IMR-90 (cell line): ENCODE measurements around the gene FAF2. TPM values are rescaled to one million over a fixed set of nuclear protein-coding genes. Genes with fewer than 3 reads are reported as not detected.

Experiments used
- ATAC-seq: fragments of 200-7000 bp; cut with Tn5 transposase; 2 replicates; pipeline ENCODE4 v1.9.1; 2020; ENCODE audit warnings: low read depth, mild to moderate bottlenecking, moderate library complexity
- BruUV-seq: library from RNA; stranded (reverse); fragments of 400-500 nt; replicated peaks from 2 replicates; lab custom pipeline; 2021; lab: Mats Ljungman, UMichigan
- CTCF ChIA-PET: fragments of 300-600 bp; formaldehyde crosslinking; extraction: SDS; loops from one replicate; lab custom pipeline; 2021; ENCODE audit warnings: antibody characterized with exemption; lab: Yijun Ruan, JAX
- POLR2A ChIA-PET: fragments of 300-600 bp; sonication (Branson Sonifier 250); formaldehyde crosslinking; loops from one replicate; lab custom pipeline; 2022; ENCODE audit warnings: antibody characterized with exemption; ENCODE audit not compliant: unreplicated experiment; lab: Charles Lee
- DNase-seq: peaks from one replicate; pipeline ENCODE4 v3.0.0; 2013
- H2AFZ ChIP-seq: replicated peaks from 2 replicates; pipeline ENCODE3; 2013; ENCODE audit warnings: low read length, mild to moderate bottlenecking; ENCODE audit not compliant: poor library complexity
- H2AK5ac ChIP-seq: 2 replicates; pipeline ENCODE4 v1.6.1; 2013; ENCODE audit warnings: low read depth, low read length, inconsistent platforms
- H2AK9ac ChIP-seq: replicated peaks from 2 replicates; pipeline ENCODE3; 2013; ENCODE audit warnings: mild to moderate bottlenecking, low read depth, low read length, moderate library complexity; ENCODE audit not compliant: poor library complexity
- H2BK120ac ChIP-seq: 2 replicates; pipeline ENCODE4 v1.6.1; 2013; ENCODE audit warnings: low read depth, low read length, inconsistent platforms
- H2BK15ac ChIP-seq: 3 replicates; pipeline ENCODE4 v1.6.1; 2013; ENCODE audit warnings: low read depth, low read length, inconsistent platforms
- H2BK20ac ChIP-seq: 2 replicates; pipeline ENCODE4 v1.6.1; 2013; ENCODE audit warnings: low read depth, mild to moderate bottlenecking, inconsistent platforms, low read length, moderate library complexity
- H2BK5ac ChIP-seq: 2 replicates; pipeline ENCODE4 v1.6.1; 2013; ENCODE audit warnings: mild to moderate bottlenecking, low read depth, low read length, inconsistent platforms; ENCODE audit not compliant: poor library complexity, severe bottlenecking
- H3K14ac ChIP-seq: replicated peaks from 2 replicates; pipeline ENCODE4 v1.6.1; 2013; ENCODE audit warnings: low read depth, low read length, inconsistent platforms
- H3K18ac ChIP-seq: 2 replicates; pipeline ENCODE4 v1.6.1; 2013; ENCODE audit warnings: low read depth, low read length, control low read depth
- H3K23ac ChIP-seq: 2 replicates; pipeline ENCODE4 v1.6.1; 2013; ENCODE audit warnings: low read depth, low read length, inconsistent platforms
- H3K27ac ChIP-seq: 2 replicates; pipeline ENCODE4 v1.5.1; 2013; ENCODE audit warnings: mild to moderate bottlenecking, control low read depth, low read length; ENCODE audit not compliant: insufficient read depth
- H3K27me3 ChIP-seq: 2 replicates; pipeline ENCODE4 v1.6.1; 2013; ENCODE audit warnings: low read length; ENCODE audit not compliant: control insufficient read depth, insufficient read depth
- H3K36me3 ChIP-seq: 2 replicates; pipeline ENCODE4 v1.6.1; 2013; ENCODE audit warnings: low read length, mixed read lengths; ENCODE audit not compliant: control insufficient read depth, insufficient read depth
- H3K4ac ChIP-seq: 2 replicates; pipeline ENCODE4 v1.6.1; 2013; ENCODE audit warnings: low read depth, low read length, inconsistent platforms
- H3K4me1 ChIP-seq: 2 replicates; pipeline ENCODE4 v1.6.1; 2013; ENCODE audit warnings: low read length, mixed read lengths; ENCODE audit not compliant: control insufficient read depth, insufficient read depth
- H3K4me2 ChIP-seq: 2 replicates; pipeline ENCODE4 v1.6.1; 2013; ENCODE audit warnings: low read depth, mild to moderate bottlenecking, control low read depth, low read length, moderate library complexity
- H3K4me3 ChIP-seq: 2 replicates; pipeline ENCODE4 v1.5.1; 2013; ENCODE audit warnings: low read depth, mild to moderate bottlenecking, control low read depth, low read length, moderate library complexity; ENCODE audit not compliant: insufficient read depth
- H3K56ac ChIP-seq: 2 replicates; pipeline ENCODE4 v1.6.1; 2013; ENCODE audit warnings: low read length, inconsistent platforms; ENCODE audit not compliant: insufficient read depth; ENCODE audit errors: extremely low read depth
- H3K79me1 ChIP-seq, 2 experiments: 2 replicates each; pipeline ENCODE4 v1.6.1; 2013; ENCODE audit warnings: low read length in 2 of 2, inconsistent platforms in 1 of 2, low read depth in 1 of 2
- H3K9ac ChIP-seq: 2 replicates; pipeline ENCODE4 v1.6.1; 2013; ENCODE audit warnings: low read depth, low read length, control low read depth
- H3K9me1 ChIP-seq: 2 replicates; pipeline ENCODE4 v1.6.1; 2013; ENCODE audit warnings: low read length, inconsistent platforms; ENCODE audit not compliant: insufficient read depth
- H3K9me3 ChIP-seq: 2 replicates; pipeline ENCODE4 v1.6.1; 2013; ENCODE audit warnings: low read length; ENCODE audit not compliant: control insufficient read depth, insufficient read depth
- H4K20me1 ChIP-seq: 2 replicates; pipeline ENCODE4 v1.6.1; 2013; ENCODE audit warnings: low read length, inconsistent platforms; ENCODE audit not compliant: insufficient read depth
- H4K5ac ChIP-seq: 2 replicates; pipeline ENCODE4 v1.6.1; 2013; ENCODE audit warnings: mild to moderate bottlenecking, low read depth, low read length, control low read depth
- H4K8ac ChIP-seq, 2 experiments: 2 replicates each; pipeline ENCODE4 v1.6.1; 2013; ENCODE audit warnings: low read depth in 2 of 2, low read length in 2 of 2, control low read depth in 1 of 2, inconsistent platforms in 1 of 2
- H4K91ac ChIP-seq: 2 replicates; pipeline ENCODE4 v1.6.1; 2013; ENCODE audit warnings: low read depth, low read length, inconsistent platforms; ENCODE audit not compliant: insufficient read depth
- BHLHE40 ChIP-seq: fragments of 150-350 bp; IDR thresholded peaks from 2 replicates; pipeline ENCODE4 v1.6.1; 2016; ENCODE audit warnings: mild to moderate bottlenecking, low read depth, low read length
- CEBPB ChIP-seq: IDR thresholded peaks from 2 replicates; pipeline ENCODE4 v1.6.1; 2012; ENCODE audit warnings: low read depth, low read length, improper control_type of control experiment
- CHD1 ChIP-seq: IDR thresholded peaks from 2 replicates; pipeline ENCODE4 v1.6.1; 2012; ENCODE audit warnings: low read depth, low read length, improper control_type of control experiment
- FOS ChIP-seq: fragments of 150-350 bp; IDR thresholded peaks from 2 replicates; pipeline ENCODE4 v1.6.1; 2016; ENCODE audit warnings: low read depth, low read length
- MAZ ChIP-seq: IDR thresholded peaks from 2 replicates; pipeline ENCODE4 v1.6.1; 2012; ENCODE audit warnings: low read depth, mild to moderate bottlenecking, low read length, improper control_type of control experiment, moderate library complexity, borderline replicate concordance
- MXI1 ChIP-seq: IDR thresholded peaks from 2 replicates; pipeline ENCODE4 v1.6.1; 2012; ENCODE audit warnings: low read depth, mild to moderate bottlenecking, low read length, moderate library complexity, borderline replicate concordance
- POLR2A ChIP-seq: IDR thresholded peaks from 2 replicates; pipeline ENCODE4 v1.6.1; 2012; ENCODE audit warnings: mild to moderate bottlenecking, low read depth, low read length
- RAD21 ChIP-seq: IDR thresholded peaks from 2 replicates; pipeline ENCODE4 v1.6.1; 2012; ENCODE audit warnings: low read length, improper control_type of control experiment
- RCOR1 ChIP-seq: IDR thresholded peaks from 2 replicates; pipeline ENCODE4 v1.6.1; 2012; ENCODE audit warnings: mild to moderate bottlenecking, low read length, improper control_type of control experiment; ENCODE audit not compliant: insufficient replicate concordance
- RFX5 ChIP-seq: IDR thresholded peaks from 2 replicates; pipeline ENCODE4 v1.8.0; 2012; ENCODE audit warnings: low read depth, mild to moderate bottlenecking, low read length, moderate library complexity
- SMC3 ChIP-seq: fragments of 150-350 bp; IDR thresholded peaks from 2 replicates; pipeline ENCODE4 v1.6.1; 2016; ENCODE audit warnings: low read depth, mild to moderate bottlenecking, antibody characterized with exemption, low read length, moderate library complexity
- WGBS, 2 experiments: methylation state at CpG; one replicate each; pipeline versions ENCODE4 v1.1.5 to v1.1.7; 2013; ENCODE audit warnings: missing lambda C conversion rate in 2 of 2; ENCODE audit not compliant: insufficient read length in 1 of 2; ENCODE audit errors: extremely low coverage in 2 of 2; 5-methylcytosine and 5-hydroxymethylcytosine counted together
- dilution Hi-C: fragments of 300-500 bp; cut with HindIII; formaldehyde crosslinking; loops from one replicate; pipeline ENCODE4 v1.14.3; 2018; ENCODE audit warnings: low sequenced_read_pairs; ENCODE audit not compliant: unreplicated experiment
- in situ Hi-C: fragments of 300-500 bp; cut with MboI; formaldehyde crosslinking; loops from 3 replicates; pipeline ENCODE4 v1.14.3; 2019; ENCODE audit warnings: low sequenced_read_pairs, inconsistent platforms, mixed read lengths
- intact Hi-C: fragments of 100-400 bp; cut with micrococcal nuclease; formaldehyde crosslinking; loops from 2 replicates; pipeline ENCODE4 v1.10.0; 2022
- polyA plus RNA-seq, 3 experiments: library from polyadenylated mRNA; depleted of rRNA; stranded (reverse); fragments of >200 nt; gene quantifications; 2 replicates each; pipeline ENCODE4 v1.2.3, GENCODE V29; 2012; ENCODE audit warnings: low replicate concordance in 1 of 3
- total RNA-seq: library from RNA; depleted of rRNA; stranded (reverse); fragments of >200 nt; gene quantifications from 2 replicates; pipeline ENCODE4 v1.2.3, GENCODE V29; 2012
- TF ChIP-seq, protein P1 (sequence below): fragments of 150-350 bp; IDR thresholded peaks from 2 replicates; pipeline ENCODE4 v1.6.1; 2017; ENCODE audit warnings: mild to moderate bottlenecking, antibody characterized with exemption, low read length, low read depth
- TF ChIP-seq, protein P2 (sequence below): fragments of 150-350 bp; IDR thresholded peaks from 2 replicates; pipeline ENCODE4 v1.6.1; 2016; ENCODE audit warnings: low read depth, mild to moderate bottlenecking, low read length, moderate library complexity, borderline replicate concordance
- TF ChIP-seq, protein P3 (sequence below): conservative IDR thresholded peaks from 2 replicates; pipeline ENCODE4 v1.5.1; 2012; ENCODE audit warnings: mild to moderate bottlenecking, low read depth, low read length, improper control_type of control experiment

The FAF2 gene
- total and polyA plus RNA-seq, 2 of the 4 experiments (the other 2 are of a cell fraction) = 32.9 to 47.0 TPM

DNA sequence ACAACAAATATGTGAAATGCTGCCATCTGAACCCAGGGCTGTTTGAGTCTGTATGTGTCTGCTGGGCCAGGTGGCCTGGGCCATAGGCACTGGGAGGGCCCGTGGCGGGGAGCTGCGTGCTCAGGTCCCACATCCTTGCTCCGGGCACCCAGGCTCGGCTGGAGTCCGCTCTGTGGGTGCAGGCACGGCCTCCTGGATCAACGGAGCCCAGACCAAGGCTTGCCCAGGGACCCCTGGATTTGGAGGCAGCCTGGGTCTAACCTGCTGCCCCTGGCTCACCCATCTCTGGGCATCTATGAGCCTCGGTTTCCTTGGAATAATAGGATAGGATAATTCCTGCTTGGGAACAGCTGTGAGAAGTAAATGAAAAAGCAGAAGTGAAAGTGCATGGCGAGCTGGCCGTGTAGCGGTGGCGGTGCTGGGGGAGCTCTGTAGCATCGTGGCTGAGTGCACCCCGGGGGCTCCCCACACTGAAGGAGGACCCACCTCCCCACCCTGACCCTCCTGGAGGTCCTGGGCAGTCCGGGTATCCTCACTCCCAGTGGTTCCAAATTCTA lies 102.2 kb downstream of the FAF2 start:
- Histone ChIP-seq H3K4me1 (no peaks in the 10 kb centered on the region), H3K4me2 (peak overlapping the region; percentile 24; the same call in 1 of the 2 replicates), H4K91ac (no peak overlapping the region), H2BK5ac (no peak overlapping the region), H3K4me3 (no peak overlapping the region), H3K14ac (no peak overlapping the region), H4K20me1 (no peaks in the 10 kb centered on the region), H2AK5ac (no peak overlapping the region), H3K9me1 (no peaks in the 10 kb centered on the region), H3K4ac (no peak overlapping the region), H2AFZ (peak overlapping the region; percentile 65), H3K27ac (no peak overlapping the region), H3K36me3 (no peaks in the 10 kb centered on the region), H4K8ac (no peak overlapping the region), H3K56ac (no peak overlapping the region), H3K27me3 (peaks cover 19% of the 10 kb centered on the region; the same call in 1 of the 2 replicates), H3K9ac (no peak overlapping the region), H4K5ac (no peak overlapping the region), H2BK15ac (no peak overlapping the region), H3K9me3 (no peaks in the 10 kb centered on the region), H3K79me1 (no peaks in the 10 kb centered on the region), H2BK20ac (no peak overlapping the region), H3K23ac (no peak overlapping the region), H2BK120ac (no peak overlapping the region), H3K18ac (no peak overlapping the region), H2AK9ac (peak overlapping the region; percentile 16)
- DNase-seq = no peak
- CTCF ChIA-PET = no interaction called here
- no TSS peak for BruUV-seq
- in situ Hi-C loops (loop anchor here (25.0 kb wide), 1 partner anchor 813 kb away; no protein-coding TSS in a partner anchor), intact Hi-C loops (no loop called here), dilution Hi-C loops (no loop called here)
- TF ChIP-seq, protein P1, sequence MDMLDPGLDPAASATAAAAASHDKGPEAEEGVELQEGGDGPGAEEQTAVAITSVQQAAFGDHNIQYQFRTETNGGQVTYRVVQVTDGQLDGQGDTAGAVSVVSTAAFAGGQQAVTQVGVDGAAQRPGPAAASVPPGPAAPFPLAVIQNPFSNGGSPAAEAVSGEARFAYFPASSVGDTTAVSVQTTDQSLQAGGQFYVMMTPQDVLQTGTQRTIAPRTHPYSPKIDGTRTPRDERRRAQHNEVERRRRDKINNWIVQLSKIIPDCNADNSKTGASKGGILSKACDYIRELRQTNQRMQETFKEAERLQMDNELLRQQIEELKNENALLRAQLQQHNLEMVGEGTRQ = no peak
- TF ChIP-seq SMC3 (no peak), FOS (no peak), CHD1 (no peak), RAD21 (no peak), BHLHE40 (no peak), MAZ (no peak), POLR2A (no peak), RCOR1 (no peak), CEBPB (no peak), RFX5 (no peak), MXI1 (no peak)
- TF ChIP-seq, protein P2, sequence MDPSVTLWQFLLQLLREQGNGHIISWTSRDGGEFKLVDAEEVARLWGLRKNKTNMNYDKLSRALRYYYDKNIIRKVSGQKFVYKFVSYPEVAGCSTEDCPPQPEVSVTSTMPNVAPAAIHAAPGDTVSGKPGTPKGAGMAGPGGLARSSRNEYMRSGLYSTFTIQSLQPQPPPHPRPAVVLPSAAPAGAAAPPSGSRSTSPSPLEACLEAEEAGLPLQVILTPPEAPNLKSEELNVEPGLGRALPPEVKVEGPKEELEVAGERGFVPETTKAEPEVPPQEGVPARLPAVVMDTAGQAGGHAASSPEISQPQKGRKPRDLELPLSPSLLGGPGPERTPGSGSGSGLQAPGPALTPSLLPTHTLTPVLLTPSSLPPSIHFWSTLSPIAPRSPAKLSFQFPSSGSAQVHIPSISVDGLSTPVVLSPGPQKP = no peak
- TF ChIP-seq, protein P3, sequence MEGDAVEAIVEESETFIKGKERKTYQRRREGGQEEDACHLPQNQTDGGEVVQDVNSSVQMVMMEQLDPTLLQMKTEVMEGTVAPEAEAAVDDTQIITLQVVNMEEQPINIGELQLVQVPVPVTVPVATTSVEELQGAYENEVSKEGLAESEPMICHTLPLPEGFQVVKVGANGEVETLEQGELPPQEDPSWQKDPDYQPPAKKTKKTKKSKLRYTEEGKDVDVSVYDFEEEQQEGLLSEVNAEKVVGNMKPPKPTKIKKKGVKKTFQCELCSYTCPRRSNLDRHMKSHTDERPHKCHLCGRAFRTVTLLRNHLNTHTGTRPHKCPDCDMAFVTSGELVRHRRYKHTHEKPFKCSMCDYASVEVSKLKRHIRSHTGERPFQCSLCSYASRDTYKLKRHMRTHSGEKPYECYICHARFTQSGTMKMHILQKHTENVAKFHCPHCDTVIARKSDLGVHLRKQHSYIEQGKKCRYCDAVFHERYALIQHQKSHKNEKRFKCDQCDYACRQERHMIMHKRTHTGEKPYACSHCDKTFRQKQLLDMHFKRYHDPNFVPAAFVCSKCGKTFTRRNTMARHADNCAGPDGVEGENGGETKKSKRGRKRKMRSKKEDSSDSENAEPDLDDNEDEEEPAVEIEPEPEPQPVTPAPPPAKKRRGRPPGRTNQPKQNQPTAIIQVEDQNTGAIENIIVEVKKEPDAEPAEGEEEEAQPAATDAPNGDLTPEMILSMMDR = no peak
- POLR2A ChIA-PET = no interaction called here
- WGBS, 2 experiments = 77% methylated on average over 9 of the region's 16 CpGs; no CpG with 5 or more reads in 1 of the 2 experiments
- ATAC-seq = no peak
